SK-N-SH treated with all-trans-retinoic acid at 6 μM for 48 hours (cell line): ENCODE results near the gene GLP1R.

Experiments
- ATAC-seq: fragments of 200-7000 bp; cut with Tn5 transposase; 3 replicates; pipeline ENCODE4 v1.9.1; 2020; ENCODE audit warnings: mild to moderate bottlenecking, moderate library complexity
- ARNTL ChIP-seq: fragments of 450-650 bp; formaldehyde crosslinking; IDR thresholded peaks from 2 replicates; pipeline ENCODE4 v1.5.0; 2020; ENCODE audit warnings: low read depth, mild to moderate bottlenecking, moderate library complexity, borderline replicate concordance
- CREB5 ChIP-seq: fragments of 250-450 bp; sonication (Bioruptor Pico); IDR thresholded peaks from 2 replicates; pipeline ENCODE4 v1.5.1; 2020; ENCODE audit warnings: low read depth, mild to moderate bottlenecking, moderate library complexity
- CSDC2 ChIP-seq: fragments of 250-450 bp; sonication (Bioruptor Pico); IDR thresholded peaks from 2 replicates; pipeline ENCODE4 v1.5.0; 2020; ENCODE audit warnings: mild to moderate bottlenecking, moderate library complexity
- CSRNP3 ChIP-seq: fragments of 250-450 bp; sonication (Bioruptor Pico); IDR thresholded peaks from 2 replicates; pipeline ENCODE4 v1.5.1; 2021; ENCODE audit warnings: mild to moderate bottlenecking, moderate library complexity
- ISL1 ChIP-seq: fragments of 250-450 bp; sonication (Bioruptor Pico); IDR thresholded peaks from 2 replicates; pipeline ENCODE4 v2.1.2; 2022; ENCODE audit warnings: mild to moderate bottlenecking, moderate library complexity
- OSR1 ChIP-seq: fragments of 250-450 bp; sonication (Bioruptor Pico); IDR thresholded peaks from 2 replicates; pipeline ENCODE4 v1.8.0; 2022; ENCODE audit warnings: moderate library complexity, mild to moderate bottlenecking, inconsistent platforms
- PATZ1 ChIP-seq: fragments of 250-450 bp; sonication (Bioruptor Pico); IDR thresholded peaks from 2 replicates; pipeline ENCODE4 v1.8.0; 2020; ENCODE audit warnings: mild to moderate bottlenecking, moderate library complexity, borderline replicate concordance
- PPARA ChIP-seq: fragments of 250-450 bp; sonication (Bioruptor Pico); IDR thresholded peaks from 2 replicates; pipeline ENCODE4 v1.5.0; 2020; ENCODE audit warnings: mild to moderate bottlenecking, borderline replicate concordance
- RARB ChIP-seq: fragments of 250-450 bp; sonication (Bioruptor Pico); IDR thresholded peaks from 2 replicates; pipeline ENCODE4 v1.8.0; 2021; ENCODE audit warnings: mild to moderate bottlenecking, moderate library complexity
- SNAI2 ChIP-seq: fragments of 250-450 bp; sonication (Bioruptor Pico); IDR thresholded peaks from 2 replicates; pipeline ENCODE4 v1.5.0; 2020; ENCODE audit warnings: mild to moderate bottlenecking, moderate library complexity
- TCF4 ChIP-seq: fragments of 250-450 bp; sonication (Bioruptor Pico); IDR thresholded peaks from 2 replicates; pipeline ENCODE4 v1.8.0; 2021; ENCODE audit warnings: mild to moderate bottlenecking, moderate library complexity, borderline replicate concordance
- TOX ChIP-seq: fragments of 250-450 bp; sonication (Bioruptor Pico); IDR thresholded peaks from 2 replicates; pipeline ENCODE4 v1.8.0; 2021; ENCODE audit warnings: mild to moderate bottlenecking, moderate library complexity, borderline replicate concordance
- TSHZ2 ChIP-seq: fragments of 250-450 bp; sonication (Bioruptor Pico); IDR thresholded peaks from 2 replicates; pipeline ENCODE4 v1.5.0; 2020; ENCODE audit warnings: mild to moderate bottlenecking, moderate library complexity
- ZC3H10 ChIP-seq: fragments of 250-450 bp; sonication (Bioruptor Pico); IDR thresholded peaks from 2 replicates; pipeline ENCODE4 v1.5.1; 2021; ENCODE audit warnings: mild to moderate bottlenecking, moderate library complexity
- ZFP30 ChIP-seq: fragments of 450-650 bp; formaldehyde crosslinking; IDR thresholded peaks from 2 replicates; pipeline ENCODE4 v1.5.0; 2022; ENCODE audit warnings: mild to moderate bottlenecking, moderate library complexity
- ZNF565 ChIP-seq: fragments of 450-650 bp; formaldehyde crosslinking; conservative IDR thresholded peaks from 2 replicates; pipeline ENCODE4 v1.5.0; 2020; ENCODE audit warnings: low read depth, mild to moderate bottlenecking, moderate library complexity
- ZNF70 ChIP-seq: fragments of 450-650 bp; formaldehyde crosslinking; IDR thresholded peaks from 2 replicates; pipeline ENCODE4 v1.5.0; 2020; ENCODE audit warnings: mild to moderate bottlenecking, moderate library complexity
- ZNF8 ChIP-seq: fragments of 450-650 bp; formaldehyde crosslinking; IDR thresholded peaks from 2 replicates; pipeline ENCODE4 v1.5.0; 2020; ENCODE audit warnings: mild to moderate bottlenecking, moderate library complexity

GLP1R gene

GRCh38 chr6:39044181-39044580 is 4.4 kb upstream of the GLP1R start:
- ATAC-seq, result no peak
- TF ChIP-seq CREB5 (CRISPR knock-in tag) (no peak), CSDC2 (CRISPR knock-in tag) (no peak), ISL1 (CRISPR knock-in tag) (no peak), ZNF70 (CRISPR knock-in tag) (no peak), TCF4 (CRISPR knock-in tag) (no peak), ARNTL (no peak), ZNF8 (CRISPR knock-in tag) (no peak), PATZ1 (CRISPR knock-in tag) (no peak), CSRNP3 (CRISPR knock-in tag) (no peak), ZNF565 (no peak), SNAI2 (CRISPR knock-in tag) (no peak), TOX (CRISPR knock-in tag) (no peak), TSHZ2 (CRISPR knock-in tag) (no peak), RARB (CRISPR knock-in tag) (no peak)
- TF ChIP-seq, all 23 proteins: peak for 0

- TF ChIP-seq PATZ1 (CRISPR knock-in tag) (no peak), RARB (CRISPR knock-in tag) (no peak), PPARA (CRISPR knock-in tag) (no peak), OSR1 (CRISPR knock-in tag) (no peak), ZNF70 (CRISPR knock-in tag) (no peak), ISL1 (CRISPR knock-in tag) (no peak), TSHZ2 (CRISPR knock-in tag) (no peak), SNAI2 (CRISPR knock-in tag) (no peak), CSRNP3 (CRISPR knock-in tag) (no peak), ARNTL (no peak), ZFP30 (CRISPR knock-in tag) (no peak), ZNF565 (no peak), ZC3H10 (CRISPR knock-in tag) (no peak)
- ATAC-seq, result no peak
These were observed 900 bp upstream of the GLP1R start for GRCh38 chr6:39047434-39048327.
